Pancreas (tissue), 10 donors: ENCODE measurements around the gene SLC13A5. TPM values are rescaled to one million over a fixed set of nuclear protein-coding genes. Genes with fewer than 3 reads are reported as not detected.

ENCODE experiments used
- ATAC-seq, 4 donors: fragments of 200-7000 bp; cut with Tn5 transposase; one replicate each; pipeline versions ENCODE4 v1.8.0 to v1.9.1; 2020; ENCODE audit warnings: mild to moderate bottlenecking in 4 of 4, moderate library complexity in 4 of 4
- DNase-seq, 6 donors: peaks; one replicate each; pipeline ENCODE4 v3.0.0-alpha.2; 2020
- FAIRE-seq: peaks from 2 replicates; lab custom pipeline; 2012; peaks lifted over from hg19 to GRCh38; lab: Jason Lieb, UNC
- H3K27ac ChIP-seq, 4 donors: fragments of 200-600 bp; sonication (generic); 1 replicate in 3 of 4; 2 replicates in 1 of 4; pipeline versions ENCODE4 v1.5.0 to v1.8.0; 2020
- H3K27me3 ChIP-seq, 4 donors: fragments of 200-600 bp; one replicate each; pipeline ENCODE4 v1.8.0; 2021
- H3K36me3 ChIP-seq, 3 donors: fragments of 200-600 bp; sonication (generic) in 1 of 3; one replicate each; pipeline versions ENCODE4 v1.5.0 to v1.8.0; 2020 to 2021
- H3K4me1 ChIP-seq, 3 donors: fragments of 200-600 bp; one replicate each; pipeline ENCODE4 v1.8.0; 2021
- H3K4me3 ChIP-seq, 4 donors: fragments of 200-600 bp; sonication (generic) in 2 of 4; one replicate each; pipeline versions ENCODE4 v1.5.0 to v1.8.0; 2020 to 2021
- H3K9me3 ChIP-seq, 4 donors: fragments of 200-600 bp; one replicate each; pipeline ENCODE4 v1.8.0; 2021
- CTCF ChIP-seq, 4 donors: fragments of 200-600 bp; sonication (generic) in 3 of 4; IDR thresholded peaks; one replicate each; pipeline versions ENCODE4 v1.5.0 to v1.8.0; 2021; ENCODE audit warnings: antibody characterized with exemption in 4 of 4
- WGBS, 2 donors: extraction: QIAGEN DNeasy Blood & Tissue Kit; methylation state at CpG; one replicate each; pipeline ENCODE4 v1.1.7; 2013; 5-methylcytosine and 5-hydroxymethylcytosine counted together
- intact Hi-C, 3 donors: fragments of 100-400 bp; cut with DNase I; formaldehyde crosslinking; loops; one replicate each; pipeline versions ENCODE4 v1.11.1 to v1.14.2; 2022
- polyA plus RNA-seq, 2 donors: library from polyadenylated mRNA; stranded (reverse); fragments of 200-250 nt; gene quantifications; one replicate each; pipeline ENCODE4 v1.2.3, GENCODE V29; 2013
- total RNA-seq, 6 donors: library from RNA; stranded (reverse); fragmentation: NEBNext Ultra II Directional in 4 of 6; extraction: Animal tissue kit (Norgen Biotek cat#: 25700) in 4 of 6; gene quantifications; one replicate each; pipeline versions ENCODE4 v1.2.1 to v1.2.4, GENCODE V29; 2021 to 2023
- donor health status: healthy with polysubstance abuse.
- donor health status: DM: no; HTN: no; CAD: no; lungs with moderate emphysema.
- donor health status: DM: no; HTN: no; CAD: no.
- donor health status: control.
- donor health status: control.
- donor health status: Bipolar disorder and iron deficiency.
- donor health status: DM: yes; HTN: yes; CAD: no.
- donor health status: DM: no; HTN: no; CAD: no.
- donor health status: DM: no; HTN: no; CAD: no.
- donor health status: DM: yes; HTN: yes; CAD: no.

Gene SLC13A5
- total and polyA plus RNA-seq, 8 donors: 0.15 to 0.47 (median 0.25) TPM; not detected in 4

GRCh38 chr17:6712854-6713129 lies 377 bp downstream of the SLC13A5 start:
- Histone ChIP-seq H3K4me3 (no peak overlapping the region), H3K4me1 (no peaks in the 10 kb centered on the region), H3K27me3 (peaks cover 0 to 6% (median 4%) of the 10 kb centered on the region in 4 donors), H3K36me3 (no peaks in the 10 kb centered on the region), H3K9me3 (no peaks in the 10 kb centered on the region), H3K27ac (no peak overlapping the region)
- intact Hi-C loops: no loop called here
- ATAC-seq (no peak), DNase-seq (no peak), FAIRE-seq (no peak)
- WGBS, 2 donors: 17% methylated on average over 14 of the region's 14 CpGs
- TF ChIP-seq CTCF (IDR thresholded peaks at IDR 0.05): no peak

- Histone ChIP-seq H3K4me3 (no peak overlapping the region), H3K27me3 (peaks cover 0 to 6% (median 4%) of the 10 kb centered on the region in 4 donors), H3K36me3 (no peaks in the 10 kb centered on the region), H3K4me1 (no peaks in the 10 kb centered on the region), H3K9me3 (no peaks in the 10 kb centered on the region), H3K27ac (no peak overlapping the region)
- TF ChIP-seq CTCF (IDR thresholded peaks at IDR 0.05): no peak
- ATAC-seq: peak in 2 of 4 donors; percentile 9 to 14
- no peak for DNase-seq
- 30 to 41% methylated on average over 11 of the region's 11 CpGs for WGBS, 2 donors
- no peak for FAIRE-seq
- intact Hi-C loops: no loop called here
Measured at GRCh38 chr17:6712058-6712853, 913 bp downstream of the SLC13A5 start.

- intact Hi-C loops: no loop called here
- ATAC-seq (no peak), DNase-seq (no peak), FAIRE-seq (no peak)
- H3K36me3 ChIP-seq: no peaks in the 10 kb centered on the region
- H3K27me3 ChIP-seq: peaks cover 0 to 6% (median 4%) of the 10 kb centered on the region in 4 donors
- H3K4me1 ChIP-seq: no peaks in the 10 kb centered on the region
- 48 to 80% methylated on average over 2 of the region's 2 CpGs for WGBS, 2 donors
- H3K27ac ChIP-seq: no peak overlapping the region
- no peak for TF ChIP-seq CTCF (IDR thresholded peaks at IDR 0.05)
- H3K9me3 ChIP-seq: no peaks in the 10 kb centered on the region
- H3K4me3 ChIP-seq: no peak overlapping the region
Measured at GRCh38 chr17:6711681-6712057, 1.5 kb downstream of the SLC13A5 start.

- no peak for FAIRE-seq
- no peak for DNase-seq
- WGBS, 2 donors: 47 to 63% methylated on average over 7 of the region's 7 CpGs
- intact Hi-C loops: no loop called here
- Histone ChIP-seq H3K4me3 (no peak overlapping the region), H3K27me3 (peaks cover 0 to 6% (median 4%) of the 10 kb centered on the region in 4 donors), H3K27ac (no peak overlapping the region), H3K4me1 (no peaks in the 10 kb centered on the region), H3K36me3 (no peaks in the 10 kb centered on the region), H3K9me3 (no peaks in the 10 kb centered on the region)
- no peak for TF ChIP-seq CTCF (IDR thresholded peaks at IDR 0.05)
- ATAC-seq: peak in 1 of 4 donors; percentile 53
Measured at GRCh38 chr17:6711081-6711674, 2.0 kb downstream of the SLC13A5 start.

GRCh38 chr17:6710317-6710716 lies 2.9 kb downstream of the SLC13A5 start:
- H3K27me3 ChIP-seq: peaks cover 0 to 6% (median 2%) of the 10 kb centered on the region in 4 donors
- no peak for TF ChIP-seq CTCF (IDR thresholded peaks at IDR 0.05)
- H3K27ac ChIP-seq: no peak overlapping the region
- ATAC-seq (no peak), FAIRE-seq (no peak), DNase-seq (no peak)
- no peaks in the 10 kb centered on the region for H3K4me1 ChIP-seq
- H3K4me3 ChIP-seq: no peak overlapping the region
- WGBS, 2 donors: 76 to 80% methylated on average over 11 of the region's 11 CpGs
- H3K36me3 ChIP-seq: no peaks in the 10 kb centered on the region
- no peaks in the 10 kb centered on the region for H3K9me3 ChIP-seq
- intact Hi-C loops: no loop called here
